ENCODE measurements around the gene RASGRF1. TPM values are rescaled to one million over a fixed set of nuclear protein-coding genes. Genes with fewer than 3 reads are reported as not detected.

Gene RASGRF1
- total RNA-seq, 1 experiment from 2014 or later = 1.6 TPM

Other genes starting within 250 kb of the RASGRF1 start
- 654 and 661 TPM in 2 replicates for gene MORF4L1, start 217.9 kb downstream of the RASGRF1 start, total RNA-seq (2014; rRNA removed; shearing (Covaris generic))
- 74.3 and 81.8 TPM in 2 replicates for gene CTSH, start 145.7 kb downstream of the RASGRF1 start, total RNA-seq (2014; rRNA removed; shearing (Covaris generic))
- gene ANKRD34C, start 191.9 kb upstream of the RASGRF1 start, total RNA-seq (2014; rRNA removed; shearing (Covaris generic)) = not detected in 2 replicates
- gene TMED3, start 220.3 kb upstream of the RASGRF1 start, total RNA-seq (2014; rRNA removed; shearing (Covaris generic)) = 101 and 136 TPM in 2 replicates

Data from G401 (cell line).